ENCODE measurements around the gene AP3S2. TPM values are rescaled to one million over a fixed set of nuclear protein-coding genes. Genes with fewer than 3 reads are reported as not detected.
A peak's percentile ranks its signal among the peaks of the same experiment; 100 is the strongest.
"Not testable (repeated sequence)": the region's sequence is repeated elsewhere in the genome, so short reads cannot be mapped to it uniquely, and the experiment has no call there.

The AP3S2 gene
- total RNA-seq (10 to 100 TPM; 30.4 to 54.9 (median 34.9) TPM), polyA plus RNA-seq (10 to 100 TPM in 1 of 3 donors, 1 to 10 TPM in 2; 5.4 to 14.3 (median 6.7) TPM)
- long read RNA-seq, donor 1, full-length matches to known transcripts, result 9 of 9 reads
- long read RNA-seq, donor 1, partial matches to known transcripts, result 0 of 9 reads
- long read RNA-seq, donor 1, other reads (novel, unspliced or antisense), result 0 of 9 reads
- long read RNA-seq, donor 2, full-length matches to known transcripts, result 7 of 7 reads
- long read RNA-seq, donor 2, partial matches to known transcripts, result 0 of 7 reads
- long read RNA-seq, donor 2, other reads (novel, unspliced or antisense), result 0 of 7 reads

DNA sequence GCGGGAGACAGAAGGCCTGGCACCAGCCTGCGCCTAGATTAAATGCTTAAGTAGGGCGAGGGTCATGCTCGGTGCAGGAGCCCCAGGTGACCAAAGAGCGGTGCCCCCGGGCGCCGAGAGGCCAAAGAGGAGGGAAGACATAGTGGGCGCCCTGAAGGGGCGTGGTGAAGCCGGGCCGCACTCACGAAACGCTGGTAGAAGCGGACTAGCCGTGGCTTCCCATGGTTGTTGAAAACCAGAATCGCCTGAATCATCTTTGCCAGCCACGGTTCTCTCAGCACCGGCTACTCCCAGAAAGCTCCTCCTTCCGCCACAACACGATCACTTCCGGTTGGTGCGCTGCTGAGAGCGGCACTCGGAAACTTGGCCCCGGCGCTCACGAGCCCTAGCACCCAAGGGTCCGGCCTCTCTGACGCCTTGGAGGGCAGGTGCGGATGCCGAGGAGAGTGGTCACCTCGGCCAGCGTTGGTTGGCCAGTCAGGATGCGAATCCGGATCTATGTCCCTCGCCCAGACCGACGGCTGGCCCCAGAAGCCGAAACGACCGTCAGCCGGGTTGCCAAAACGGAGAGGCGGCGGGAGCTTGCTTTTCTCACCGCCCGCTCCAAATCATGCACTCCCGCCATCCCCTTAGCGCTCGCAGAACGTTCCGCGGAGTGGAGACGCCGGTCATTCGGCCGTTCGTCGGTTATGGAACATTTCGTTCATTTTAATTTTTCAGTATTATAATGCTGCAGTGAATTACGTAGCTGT is at the start of gene AP3S2:
TSS of gene AP3S2 (minus strand) at position 299 of the 752 bp plus-strand sequence. CDS start at position 254, 45 bp downstream.
- Histone ChIP-seq H3K4me1 (peaks cover 14 to 59% (median 31%) of the 10 kb centered on the region in 6 donors), H3K27me3 (replicated peaks in 1 of 7) (no peaks in the 10 kb centered on the region), H3K9me3 (no peaks in the 10 kb centered on the region), H3K36me3 (peaks cover 0 to 9% (median 2%) of the 10 kb centered on the region in 6 donors), H3K4me3 (peak within 1 kb of the TSS; percentile 76 to 98 (median 80)), H3K27ac (peak within 1 kb of the TSS; percentile 84 to 99 (median 94))
- TF ChIP-seq POLR2AphosphoS5 (IDR thresholded peaks at IDR 0.05), result peak; percentile 93 to 95 (median 95)
- TF ChIP-seq POLR2A (IDR thresholded peaks at IDR 0.05), result peak in 2 of 3 donors; percentile 2 to 89
- TF ChIP-seq, protein P1, sequence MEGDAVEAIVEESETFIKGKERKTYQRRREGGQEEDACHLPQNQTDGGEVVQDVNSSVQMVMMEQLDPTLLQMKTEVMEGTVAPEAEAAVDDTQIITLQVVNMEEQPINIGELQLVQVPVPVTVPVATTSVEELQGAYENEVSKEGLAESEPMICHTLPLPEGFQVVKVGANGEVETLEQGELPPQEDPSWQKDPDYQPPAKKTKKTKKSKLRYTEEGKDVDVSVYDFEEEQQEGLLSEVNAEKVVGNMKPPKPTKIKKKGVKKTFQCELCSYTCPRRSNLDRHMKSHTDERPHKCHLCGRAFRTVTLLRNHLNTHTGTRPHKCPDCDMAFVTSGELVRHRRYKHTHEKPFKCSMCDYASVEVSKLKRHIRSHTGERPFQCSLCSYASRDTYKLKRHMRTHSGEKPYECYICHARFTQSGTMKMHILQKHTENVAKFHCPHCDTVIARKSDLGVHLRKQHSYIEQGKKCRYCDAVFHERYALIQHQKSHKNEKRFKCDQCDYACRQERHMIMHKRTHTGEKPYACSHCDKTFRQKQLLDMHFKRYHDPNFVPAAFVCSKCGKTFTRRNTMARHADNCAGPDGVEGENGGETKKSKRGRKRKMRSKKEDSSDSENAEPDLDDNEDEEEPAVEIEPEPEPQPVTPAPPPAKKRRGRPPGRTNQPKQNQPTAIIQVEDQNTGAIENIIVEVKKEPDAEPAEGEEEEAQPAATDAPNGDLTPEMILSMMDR (IDR thresholded peaks at IDR 0.05 in 8 of 11, conservative IDR thresholded peaks at IDR 0.05 in 3 of 11), result peak in 2 of 11 experiments; percentile 18 to 32
- DNase-seq, result peak; percentile 96
- WGBS, 5 donors, result 0 to 1% (median 0%) methylated on average over 33 to 62 of the region's 62 CpGs
- intact Hi-C loops (cut with DNase I; ENCODE audit: low total_unique reads), result no loop called here

GRCh38 chr15:89939910-89940309 is 46.1 kb upstream of the AP3S2 start:
- TF ChIP-seq, protein P1 (IDR thresholded peaks at IDR 0.05 in 8 of 11, conservative IDR thresholded peaks at IDR 0.05 in 3 of 11), result no peak
- no peak for TF ChIP-seq POLR2AphosphoS5 (IDR thresholded peaks at IDR 0.05)
- no peak for TF ChIP-seq POLR2A (IDR thresholded peaks at IDR 0.05)
- DNase-seq, result no peak
- intact Hi-C loops (cut with DNase I; ENCODE audit: low total_unique reads), result no loop called here
- no peak overlapping the region for H3K27ac ChIP-seq
- H3K4me3 ChIP-seq, result no peak overlapping the region
- 73 to 88% (median 82%) methylated on average over 3 of the region's 3 CpGs for WGBS, 5 donors
- no peaks in the 10 kb centered on the region for H3K36me3 ChIP-seq
- no peaks in the 10 kb centered on the region for H3K9me3 ChIP-seq
- no peaks in the 10 kb centered on the region for H3K27me3 ChIP-seq (replicated peaks in 1 of 7)
- H3K4me1 ChIP-seq, result peaks cover 0 to 16% (median 0%) of the 10 kb centered on the region in 6 donors

- H3K27ac ChIP-seq; H3K27me3 ChIP-seq (replicated peaks in 1 of 7); H3K4me3 ChIP-seq; intact Hi-C loops (cut with DNase I; ENCODE audit: low total_unique reads); DNase-seq; H3K36me3 ChIP-seq; H3K9me3 ChIP-seq: not testable (repeated sequence)
- 71 to 94% (median 87%) methylated on average over 2 of the region's 2 CpGs for WGBS, 5 donors
- H3K4me1 ChIP-seq, result peaks cover 0 to 16% (median 0%) of the 10 kb centered on the region in 6 donors
Measured at GRCh38 chr15:89939377-89939776, 45.6 kb upstream of the AP3S2 start.

GRCh38 chr15:89937365-89938350 is 43.9 kb upstream of the AP3S2 start:
- TF ChIP-seq, protein P1 (IDR thresholded peaks at IDR 0.05 in 8 of 11, conservative IDR thresholded peaks at IDR 0.05 in 3 of 11), result no peak
- TF ChIP-seq POLR2A (IDR thresholded peaks at IDR 0.05) (no peak), POLR2AphosphoS5 (IDR thresholded peaks at IDR 0.05) (no peak)
- H3K27me3 ChIP-seq (replicated peaks in 1 of 7), result no peaks in the 10 kb centered on the region
- no peak overlapping the region for H3K27ac ChIP-seq
- intact Hi-C loops (cut with DNase I; ENCODE audit: low total_unique reads), result no loop called here
- H3K36me3 ChIP-seq, result no peaks in the 10 kb centered on the region
- no peak overlapping the region for H3K4me3 ChIP-seq
- no peaks in the 10 kb centered on the region for H3K9me3 ChIP-seq
- WGBS, 5 donors, result 51 to 65% (median 62%) methylated on average over 9 to 10 of the region's 10 CpGs
- DNase-seq, result no peak
- peaks cover 0 to 16% (median 0%) of the 10 kb centered on the region in 6 donors for H3K4me1 ChIP-seq

Measured in spleen (tissue), 13 donors.